Measurements from ENCODE around the gene CPNE7.

The CPNE7 gene

GRCh38 chr16:89602952-89603590 is 27.5 kb downstream of the CPNE7 start:
- DNase-seq = no peak
- TF ChIP-seq GATA1 (IDR thresholded peaks at IDR 0.05; ENCODE audit: low read depth, low read length) (no peak), POLR2A (IDR thresholded peaks at IDR 0.05; ENCODE audit: low read length) (no peak)

GRCh38 chr16:89604764-89605163 is 29.2 kb downstream of the CPNE7 start:
- no peak for DNase-seq
- TF ChIP-seq POLR2A (IDR thresholded peaks at IDR 0.05; ENCODE audit: low read length) (no peak), GATA1 (IDR thresholded peaks at IDR 0.05; ENCODE audit: low read depth, low read length) (no peak)

GRCh38 chr16:89605186-89605970 is 29.8 kb downstream of the CPNE7 start:
- no peak for TF ChIP-seq GATA1 (IDR thresholded peaks at IDR 0.05; ENCODE audit: low read depth, low read length)
- no peak for TF ChIP-seq POLR2A (IDR thresholded peaks at IDR 0.05; ENCODE audit: low read length)
- no peak for DNase-seq

DNA sequence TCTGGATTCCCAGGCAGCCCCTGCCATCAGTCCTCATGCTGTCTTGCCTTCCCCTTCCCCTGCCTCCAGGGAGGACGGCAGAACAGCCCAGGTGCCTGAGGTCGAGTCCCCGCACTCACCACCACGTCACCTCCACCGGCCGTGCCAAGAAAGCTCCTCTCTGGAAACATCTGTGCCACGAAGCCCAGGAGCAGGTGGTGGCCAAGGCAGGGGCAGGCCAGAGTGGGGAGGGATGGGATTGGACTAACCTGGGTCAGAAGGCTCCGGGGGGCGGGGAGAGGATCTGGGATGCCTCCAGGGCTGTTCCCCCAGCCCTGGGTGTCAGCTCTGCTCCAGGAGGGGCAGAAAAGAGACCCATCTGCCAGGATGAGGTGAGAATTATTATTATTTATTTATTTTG is 30.4 kb downstream of the CPNE7 start:
- TF ChIP-seq GATA1 (IDR thresholded peaks at IDR 0.05; ENCODE audit: low read depth, low read length) = no peak
- no peak for TF ChIP-seq POLR2A (IDR thresholded peaks at IDR 0.05; ENCODE audit: low read length)
- DNase-seq = no peak

GRCh38 chr16:89607453-89607852 is 31.9 kb downstream of the CPNE7 start:
- DNase-seq = no peak
- TF ChIP-seq POLR2A (IDR thresholded peaks at IDR 0.05; ENCODE audit: low read length) (no peak), GATA1 (IDR thresholded peaks at IDR 0.05; ENCODE audit: low read depth, low read length) (no peak)

DNA sequence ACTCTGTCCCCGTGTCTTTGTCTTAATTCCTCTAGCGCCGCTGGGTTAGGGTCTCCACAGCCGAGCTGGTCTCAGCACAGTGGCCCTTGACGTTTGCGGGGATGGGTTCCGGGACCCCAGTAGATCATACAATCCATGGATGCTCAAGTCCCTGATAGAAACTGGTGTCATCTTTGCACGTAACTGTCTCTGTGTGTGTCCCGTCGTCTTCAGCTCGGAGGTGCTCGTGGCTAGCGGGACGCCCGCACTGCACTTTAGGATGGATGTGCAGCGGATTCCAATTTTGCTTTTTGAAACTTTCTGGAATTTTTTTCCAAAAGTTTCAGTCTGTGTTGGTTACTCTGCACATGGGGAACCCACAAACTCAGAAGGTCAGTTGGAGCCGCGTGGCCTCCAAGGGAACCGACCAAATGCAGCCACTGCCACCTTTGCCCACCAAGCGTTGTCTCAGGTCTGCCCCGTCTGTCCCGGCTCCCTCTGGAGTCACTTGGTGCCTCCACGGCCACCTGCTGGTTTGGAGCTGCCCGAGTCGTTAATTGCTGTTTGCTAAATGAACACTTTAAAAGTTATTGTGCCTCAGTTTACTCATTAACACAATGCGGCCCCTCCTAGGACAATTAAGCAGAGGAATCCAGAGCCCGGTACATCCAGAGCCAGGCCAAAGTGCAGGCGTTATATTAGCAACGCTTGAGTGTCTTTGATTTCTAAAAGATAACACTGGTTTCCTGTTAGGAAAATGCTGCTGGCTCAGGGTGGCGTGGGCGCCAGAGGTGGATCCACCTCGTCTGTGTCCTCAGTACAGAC is 32.6 kb downstream of the CPNE7 start:
- TF ChIP-seq GATA1 (IDR thresholded peaks at IDR 0.05; ENCODE audit: low read depth, low read length) (no peak), POLR2A (IDR thresholded peaks at IDR 0.05; ENCODE audit: low read length) (no peak)
- no peak for DNase-seq

GRCh38 chr16:89610108-89610453 is 34.5 kb downstream of the CPNE7 start:
- no peak for DNase-seq

DNA sequence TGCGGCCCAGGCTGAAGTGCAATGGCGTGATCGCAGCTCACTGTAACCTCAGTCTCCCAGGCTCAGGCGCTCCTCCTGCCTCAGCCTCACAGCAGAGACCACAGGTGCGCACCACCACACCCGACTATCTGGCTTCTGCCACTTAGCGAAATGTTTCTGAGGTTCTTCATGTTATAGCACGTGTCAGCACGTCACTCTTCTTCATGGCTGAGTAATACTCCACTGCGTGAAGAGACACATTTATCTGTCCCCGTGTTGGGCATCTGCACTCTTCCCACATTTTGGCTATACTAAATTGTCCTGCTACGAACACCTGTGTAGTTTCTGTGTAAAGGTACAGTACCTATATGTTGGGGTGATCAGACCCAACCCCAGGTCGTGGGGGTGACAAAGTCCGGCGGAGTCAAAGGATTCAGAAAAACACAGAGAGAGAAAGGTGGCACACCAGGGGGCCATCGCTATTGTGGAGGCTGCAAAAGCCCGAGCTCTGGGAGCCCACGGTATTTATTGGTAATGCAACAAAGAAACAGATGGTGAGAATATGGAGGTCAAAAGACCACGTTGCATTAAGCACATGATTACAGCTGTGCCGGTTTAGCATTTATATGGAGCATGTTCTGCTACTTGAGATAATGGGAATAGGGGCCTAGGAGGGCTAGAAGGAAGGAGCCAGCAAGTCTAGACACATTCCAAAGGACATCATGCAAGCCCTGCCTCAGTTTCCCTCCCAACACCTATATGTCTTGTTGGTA is 37.0 kb downstream of the CPNE7 start:
- no peak for DNase-seq
- TF ChIP-seq POLR2A (IDR thresholded peaks at IDR 0.05; ENCODE audit: low read length) (no peak), GATA1 (IDR thresholded peaks at IDR 0.05; ENCODE audit: low read depth, low read length) (no peak)

More at GRCh38 chr16:89610108-89610453, 34.5 kb downstream of the CPNE7 start:
- no peak for TF ChIP-seq GATA1 (IDR thresholded peaks at IDR 0.05; ENCODE audit: low read depth, low read length)
- no peak for TF ChIP-seq POLR2A (IDR thresholded peaks at IDR 0.05; ENCODE audit: low read length)

DNA sequence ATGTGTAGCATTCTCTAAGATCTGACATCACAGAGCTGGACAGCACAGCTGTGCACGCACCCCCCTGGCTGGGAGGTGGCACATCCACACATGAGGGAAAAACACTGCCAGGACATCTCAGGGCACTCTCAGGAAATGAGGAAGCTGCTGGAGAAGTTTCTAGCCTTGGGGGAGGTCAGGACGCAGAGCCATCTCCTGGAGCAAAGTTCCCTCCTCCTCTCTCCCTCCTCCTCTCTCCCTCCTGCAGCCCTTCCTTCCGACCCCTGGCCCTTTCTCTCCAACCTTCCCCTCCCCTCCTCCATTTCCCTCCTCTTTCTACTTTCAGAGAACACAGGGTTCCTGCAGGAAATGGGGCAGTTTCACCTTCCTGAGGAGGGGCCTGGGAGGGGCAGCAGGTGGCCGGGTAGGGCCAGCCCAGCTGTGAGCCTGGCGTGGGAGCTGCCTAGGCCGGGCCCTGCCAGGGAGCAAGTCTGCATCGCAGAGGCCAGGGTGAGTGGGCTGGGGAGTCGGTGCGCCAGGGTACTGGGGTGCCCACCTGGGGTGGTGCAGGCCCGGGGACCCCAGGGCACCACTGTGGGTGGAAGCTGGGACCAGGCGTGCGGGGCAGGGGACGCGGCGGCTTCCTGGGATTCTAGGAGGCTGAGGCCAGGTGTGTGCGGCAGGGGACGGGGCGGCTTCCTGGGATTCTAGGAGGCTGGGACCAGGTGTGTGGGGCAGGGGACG is 37.8 kb downstream of the CPNE7 start, which contains the start of gene DPEP1:
Gene DPEP1 (plus strand): TSS at position 412 of the 723 bp plus-strand sequence. CDS start 16,769 bp downstream, outside the sequence.
- no peak for DNase-seq
- no peak for TF ChIP-seq POLR2A (IDR thresholded peaks at IDR 0.05; ENCODE audit: low read length)
- TF ChIP-seq GATA1 (IDR thresholded peaks at IDR 0.05; ENCODE audit: low read depth, low read length) = no peak

DNA sequence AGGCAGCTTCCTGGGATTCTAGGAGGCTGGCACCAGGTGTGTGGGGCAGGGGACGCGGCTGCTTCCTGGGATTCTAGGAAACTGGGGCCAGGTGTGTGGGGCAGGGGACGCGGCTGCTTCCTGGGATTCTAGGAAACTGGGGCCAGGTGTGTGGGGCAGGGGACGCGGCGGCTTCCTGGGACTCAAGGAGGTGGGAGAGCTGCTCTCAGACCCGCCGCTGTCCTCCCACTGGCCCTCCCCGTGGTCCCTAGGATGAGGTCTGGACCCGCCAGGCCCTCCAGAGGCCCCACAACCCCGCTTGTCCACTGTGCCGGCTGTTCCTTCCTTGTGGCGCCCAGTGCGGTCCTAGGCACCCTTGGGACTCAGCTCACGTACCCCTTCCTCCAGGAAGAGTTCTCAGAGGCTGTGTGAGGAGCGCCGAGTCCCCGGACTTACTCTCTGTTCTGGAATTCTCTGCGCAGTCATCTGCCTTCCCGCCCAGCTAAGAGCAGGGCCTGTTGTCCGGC is 38.4 kb downstream of the CPNE7 start:
- TF ChIP-seq GATA1 (IDR thresholded peaks at IDR 0.05; ENCODE audit: low read depth, low read length) (no peak), POLR2A (IDR thresholded peaks at IDR 0.05; ENCODE audit: low read length) (no peak)
- DNase-seq = no peak

DNA sequence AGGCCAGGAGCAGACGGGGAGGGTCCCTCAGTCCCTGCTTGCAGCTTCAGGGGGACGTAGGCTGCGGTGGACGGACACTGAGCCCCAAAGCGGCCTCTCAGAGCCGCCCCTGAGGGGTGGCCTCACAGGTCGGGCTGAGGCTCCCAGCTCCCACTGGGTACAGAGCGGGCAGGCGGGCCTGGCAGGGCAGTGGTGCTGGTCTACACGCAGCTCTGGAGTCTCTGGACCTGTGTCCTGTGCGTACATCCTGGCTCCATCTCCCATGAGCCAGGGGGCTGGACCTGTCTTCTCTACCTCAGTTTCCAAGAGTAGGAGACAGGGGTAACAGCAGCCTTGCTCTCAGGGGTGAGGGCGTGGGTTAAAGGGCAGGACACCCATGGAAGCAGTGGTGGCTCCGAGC is 39.6 kb downstream of the CPNE7 start:
- DNase-seq = no peak
- TF ChIP-seq POLR2A (IDR thresholded peaks at IDR 0.05; ENCODE audit: low read length) (no peak), GATA1 (IDR thresholded peaks at IDR 0.05; ENCODE audit: low read depth, low read length) (no peak)

DNA sequence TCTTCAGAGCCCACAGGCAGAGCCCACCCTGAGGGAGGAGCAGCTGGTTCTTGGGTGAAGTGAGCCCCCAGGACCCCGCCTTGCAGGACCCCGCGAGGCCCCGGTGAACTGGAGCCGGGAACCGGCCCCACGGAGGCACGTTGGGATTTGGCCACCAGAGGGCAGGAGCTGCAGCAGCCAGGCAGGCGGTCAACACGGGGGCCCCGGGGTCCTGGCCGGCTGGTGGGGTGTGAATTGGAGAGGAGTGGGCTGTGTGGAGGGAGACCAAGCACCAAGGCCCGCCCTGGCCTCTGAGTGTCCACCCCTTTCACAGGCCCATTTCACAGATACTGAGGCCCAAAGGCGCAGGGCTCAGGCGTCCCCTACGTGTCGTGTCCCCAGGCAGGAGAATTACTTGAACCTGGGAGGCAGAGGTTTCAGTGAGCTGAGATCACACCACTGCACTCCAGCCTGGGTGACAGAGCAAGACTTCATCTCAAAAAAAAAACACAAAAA is 40.1 kb downstream of the CPNE7 start:
- peak; percentile 26 to 58 for DNase-seq
- no peak for TF ChIP-seq POLR2A (IDR thresholded peaks at IDR 0.05; ENCODE audit: low read length)
- TF ChIP-seq GATA1 (IDR thresholded peaks at IDR 0.05; ENCODE audit: low read depth, low read length) = no peak

All from erythroblast (primary cell).